Limb (tissue), 2 donors: ENCODE measurements around the gene MAP4K2.
A peak's percentile ranks its signal among the peaks of the same experiment; 100 is the strongest.
"Not testable (repeated sequence)": the region's sequence is repeated elsewhere in the genome, so short reads cannot be mapped to it uniquely, and the experiment has no call there.

Experiments used
- DNase-seq, 2 donors: peaks; one replicate each; pipeline ENCODE4 v3.0.0-alpha.2; 2016; ENCODE audit errors: extremely low spot score in 2 of 2

MAP4K2 gene

GRCh38 chr11:64803158-64803845 is at the start of gene MAP4K2:
MAP4K2 (minus strand) TSS chr11:64803214; CDS start chr11:64803149, 65 bp downstream.
- peak; percentile 88 for DNase-seq

GRCh38 chr11:64851831-64852351 is 48.9 kb upstream of the MAP4K2 start:
- no peak for DNase-seq

GRCh38 chr11:64850979-64851567 is 48.1 kb upstream of the MAP4K2 start:
- DNase-seq: no peak

- DNase-seq: no peak
These were observed 46.8 kb upstream of the MAP4K2 start for GRCh38 chr11:64849598-64850356.

- DNase-seq: no peak
These were observed 46.0 kb upstream of the MAP4K2 start for GRCh38 chr11:64848826-64849597.

GRCh38 chr11:64848214-64848825 is 45.3 kb upstream of the MAP4K2 start:
- no peak for DNase-seq

- DNase-seq: peak; percentile 91 to 96
These were observed 44.1 kb upstream of the MAP4K2 start for GRCh38 chr11:64846998-64847666.

GRCh38 chr11:64845776-64846129 is 42.7 kb upstream of the MAP4K2 start:
- DNase-seq: not testable (repeated sequence)

- DNase-seq: no peak
These were observed 42.2 kb upstream of the MAP4K2 start for GRCh38 chr11:64845129-64845775.

- peak; percentile 70 to 79 for DNase-seq
These were observed 41.5 kb upstream of the MAP4K2 start, which contains the start of gene CDC42BPG for GRCh38 chr11:64844330-64845128. CDC42BPG (minus strand) TSS chr11:64844653; CDS start chr11:64844569, 84 bp downstream.

- no peak for DNase-seq
These were observed 40.8 kb upstream of the MAP4K2 start for GRCh38 chr11:64843686-64844329.

GRCh38 chr11:64842851-64843685 is 40.1 kb upstream of the MAP4K2 start:
- no peak for DNase-seq

GRCh38 chr11:64842366-64842759 is 39.3 kb upstream of the MAP4K2 start:
- DNase-seq: no peak

- DNase-seq: no peak
These were observed 38.8 kb upstream of the MAP4K2 start for GRCh38 chr11:64841592-64842365.

GRCh38 chr11:64839887-64840782 is 37.1 kb upstream of the MAP4K2 start:
- DNase-seq: no peak

GRCh38 chr11:64839335-64839734 is 36.3 kb upstream of the MAP4K2 start:
- DNase-seq: no peak
